H1 (cell line): ENCODE measurements around the gene MRPS27. TPM values are rescaled to one million over a fixed set of nuclear protein-coding genes. Genes with fewer than 3 reads are reported as not detected.

Experiments
- ASH2L ChIP-seq: fragments of 200-600, 300-600 bp; sonication (generic); IDR thresholded peaks from one replicate; pipeline ENCODE4 v1.7.1; 2017; ENCODE audit warnings: low read length
- ATF2 ChIP-seq: IDR thresholded peaks from 2 replicates; pipeline ENCODE4 v1.6.1; 2012; ENCODE audit warnings: low read length, inconsistent platforms
- CHD2 ChIP-seq: IDR thresholded peaks from 2 replicates; pipeline ENCODE4 v1.6.1; 2012; ENCODE audit warnings: low read length, improper control_type of control experiment
- CREB1 ChIP-seq: IDR thresholded peaks from 2 replicates; pipeline ENCODE4 v1.6.1; 2012; ENCODE audit warnings: inconsistent platforms
- E2F6 ChIP-seq: IDR thresholded peaks from 2 replicates; pipeline ENCODE4 v1.6.1; 2012; ENCODE audit warnings: inconsistent platforms
- EGR1 ChIP-seq: IDR thresholded peaks from 2 replicates; pipeline ENCODE4 v1.6.1; 2011; ENCODE audit warnings: low read depth, low read length, borderline replicate concordance
- EZH2 ChIP-seq: fragments of 200-600 bp; sonication (generic); IDR thresholded peaks from 2 replicates; pipeline ENCODE4 v1.7.1; 2012; ENCODE audit warnings: low read depth, mild to moderate bottlenecking, moderate library complexity, low read length, inconsistent platforms; ENCODE audit not compliant: severe bottlenecking
- HDAC2 ChIP-seq, 2 experiments: fragments of 300-600 bp in 1 of 2; sonication (generic) in 1 of 2; IDR thresholded peaks; 2 replicates each; pipeline ENCODE4 v1.6.1; 2011 to 2012; ENCODE audit warnings: low read depth in 2 of 2, low read length in 2 of 2, mild to moderate bottlenecking in 2 of 2, moderate library complexity in 2 of 2, borderline replicate concordance in 1 of 2, inconsistent platforms in 1 of 2
- KDM1A ChIP-seq: fragments of 200-600, 300-600 bp; sonication (generic); IDR thresholded peaks from 2 replicates; pipeline ENCODE4 v1.7.1; 2016; ENCODE audit warnings: mild to moderate bottlenecking, low read length, borderline replicate concordance
- MAX ChIP-seq: IDR thresholded peaks from 2 replicates; pipeline ENCODE4 v1.6.1; 2012; ENCODE audit warnings: inconsistent platforms
- NANOG ChIP-seq: IDR thresholded peaks from 2 replicates; pipeline ENCODE4 v1.6.1; 2011; ENCODE audit warnings: low read length, low read depth, mild to moderate bottlenecking, inconsistent platforms; ENCODE audit not compliant: insufficient read depth, poor library complexity, severe bottlenecking
- RNF2 ChIP-seq: fragments of 200-900, 300-1000 bp; sonication (generic); IDR thresholded peaks from 2 replicates; pipeline ENCODE4 v1.7.1; 2016; ENCODE audit warnings: borderline replicate concordance, low read depth, mild to moderate bottlenecking, antibody characterized with exemption, low read length; ENCODE audit not compliant: poor library complexity, severe bottlenecking; ENCODE audit errors: missing control alignments
- SAP30 ChIP-seq: fragments of 300-600 bp; sonication (generic); IDR thresholded peaks from 2 replicates; pipeline ENCODE4 v1.7.1; 2012; ENCODE audit warnings: low read length, moderate library complexity, mild to moderate bottlenecking, inconsistent platforms; ENCODE audit not compliant: insufficient read depth, insufficient replicate concordance
- SIRT6 ChIP-seq: IDR thresholded peaks from one replicate; pipeline ENCODE4 v1.7.1; 2012; ENCODE audit warnings: low read length, inconsistent platforms
- SIX5 ChIP-seq: IDR thresholded peaks from 2 replicates; pipeline ENCODE4 v1.6.1; 2011; ENCODE audit warnings: mild to moderate bottlenecking, low read depth, low read length
- TAF1 ChIP-seq: IDR thresholded peaks from 2 replicates; pipeline ENCODE4 v1.6.1; 2011; ENCODE audit warnings: mild to moderate bottlenecking, low read depth, low read length
- YY1 ChIP-seq: IDR thresholded peaks from 2 replicates; pipeline ENCODE4 v1.6.1; 2011; ENCODE audit warnings: low read depth, mild to moderate bottlenecking, low read length
- ZNF274 ChIP-seq: IDR thresholded peaks from 2 replicates; pipeline ENCODE4 v1.7.0; 2012; ENCODE audit warnings: low read length, borderline replicate concordance; ENCODE audit errors: extremely low read depth
- polyA plus RNA-seq, 7 experiments: library from polyadenylated mRNA; depleted of rRNA in 3 of 7; stranded (reverse) in 5 of 7; unstranded in 2 of 7; fragments of >200 nt in 5 of 7; fragments of 200-250 nt in 2 of 7; gene quantifications; 1 replicate in 5 of 7; 2 replicates in 1 of 7; 4 replicates in 1 of 7; pipeline versions ENCODE4 v1.2.1 to v1.2.3, GENCODE V29; 2011 to 2013; ENCODE audit warnings: missing spikeins in 2 of 7, mixed read lengths in 2 of 7
- total RNA-seq: library from RNA; stranded (reverse); fragmentation: NEBNext Ultra II Directional; extraction: Animal tissue kit (Norgen Biotek cat#: 25700); gene quantifications from 2 replicates; pipeline ENCODE4 v1.2.1, GENCODE V29; 2021

Gene MRPS27
- total and polyA plus RNA-seq, 2 of the 8 experiments (the other 6 are each of a cell fraction or from before 2014, with no cell fraction given) = 93.2 to 102 TPM

- peak in 1 of 2 experiments; percentile 34; a peak in 1 of 4 replicates for TF ChIP-seq HDAC2 (IDR thresholded peaks at IDR 0.05; ENCODE audit: borderline replicate concordance in 1 of 2, low read depth in 2 of 2, low read length in 2 of 2)
- peak; percentile 61 for TF ChIP-seq EGR1
- TF ChIP-seq E2F6 = peak; percentile 76
- TF ChIP-seq RNF2 = no peak
- no peak for TF ChIP-seq SAP30
- TF ChIP-seq ZNF274 = no peak
- peak; percentile 94 for TF ChIP-seq MAX
- no peak for TF ChIP-seq EZH2
- peak; percentile 92 for TF ChIP-seq ASH2L
- no peak for TF ChIP-seq CHD2
- peak; percentile 98 for TF ChIP-seq CREB1
- TF ChIP-seq SIX5 = peak; percentile 47; the same call in 1 of the 2 replicates
- TF ChIP-seq TAF1 = peak; percentile 98
- TF ChIP-seq YY1 = peak; percentile 99
- 0 out of 2 replicates have a peak, but pooled peaks have one; percentile 64 for TF ChIP-seq ATF2
- no peak for TF ChIP-seq KDM1A
- TF ChIP-seq SIRT6 = no peak
- no peak for TF ChIP-seq NANOG
Measured at GRCh38 chr5:72319976-72320752, at the start of gene MRPS27, which contains the start of gene PTCD2 (continued).
